Stomach (tissue), 4 donors: ENCODE results near the gene NAALADL2.

Experiments used
- POLR2A ChIP-seq, 4 donors: fragments of 450-650 bp; IDR thresholded peaks; one replicate each; pipeline ENCODE4 v1.6.1; 2016; ENCODE audit warnings: antibody characterized with exemption in 4 of 4, control low read depth in 2 of 4, mild to moderate bottlenecking in 1 of 4, moderate library complexity in 1 of 4
- TF ChIP-seq, protein P1 (sequence below), 7 experiments: fragments of 450-650 bp in 4 of 7; fragments of 200-600 bp in 3 of 7; sonication (generic) in 3 of 7; IDR thresholded peaks; one replicate each; pipeline ENCODE4 v1.5.1; 2016 to 2019; ENCODE audit warnings: antibody characterized with exemption in 7 of 7, control low read depth in 2 of 7, mild to moderate bottlenecking in 1 of 7

DNA sequence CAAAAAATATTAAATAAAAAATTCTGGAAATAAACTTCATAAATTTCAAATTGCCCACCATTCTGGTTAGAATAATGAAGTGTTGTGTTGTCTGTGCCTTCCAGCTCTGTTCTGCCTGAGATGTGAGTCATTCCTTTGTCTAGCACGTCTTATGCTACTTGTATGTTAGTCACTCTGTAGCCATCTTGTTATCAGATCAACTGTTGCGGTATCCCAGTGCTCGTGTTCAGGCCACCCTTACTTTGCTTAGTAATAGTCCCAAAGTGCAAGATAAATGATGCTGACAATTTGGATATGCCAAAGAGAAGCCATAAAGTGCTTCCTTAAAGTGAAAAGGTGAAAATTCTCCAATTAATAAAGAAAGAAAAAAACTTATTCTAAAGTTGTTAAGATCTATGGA lies 527.5 kb downstream of the NAALADL2 start:
- no peak for TF ChIP-seq POLR2A (IDR thresholded peaks at IDR 0.05)
- TF ChIP-seq, protein P1, sequence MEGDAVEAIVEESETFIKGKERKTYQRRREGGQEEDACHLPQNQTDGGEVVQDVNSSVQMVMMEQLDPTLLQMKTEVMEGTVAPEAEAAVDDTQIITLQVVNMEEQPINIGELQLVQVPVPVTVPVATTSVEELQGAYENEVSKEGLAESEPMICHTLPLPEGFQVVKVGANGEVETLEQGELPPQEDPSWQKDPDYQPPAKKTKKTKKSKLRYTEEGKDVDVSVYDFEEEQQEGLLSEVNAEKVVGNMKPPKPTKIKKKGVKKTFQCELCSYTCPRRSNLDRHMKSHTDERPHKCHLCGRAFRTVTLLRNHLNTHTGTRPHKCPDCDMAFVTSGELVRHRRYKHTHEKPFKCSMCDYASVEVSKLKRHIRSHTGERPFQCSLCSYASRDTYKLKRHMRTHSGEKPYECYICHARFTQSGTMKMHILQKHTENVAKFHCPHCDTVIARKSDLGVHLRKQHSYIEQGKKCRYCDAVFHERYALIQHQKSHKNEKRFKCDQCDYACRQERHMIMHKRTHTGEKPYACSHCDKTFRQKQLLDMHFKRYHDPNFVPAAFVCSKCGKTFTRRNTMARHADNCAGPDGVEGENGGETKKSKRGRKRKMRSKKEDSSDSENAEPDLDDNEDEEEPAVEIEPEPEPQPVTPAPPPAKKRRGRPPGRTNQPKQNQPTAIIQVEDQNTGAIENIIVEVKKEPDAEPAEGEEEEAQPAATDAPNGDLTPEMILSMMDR (IDR thresholded peaks at IDR 0.05), result no peak
